Neural cell (in vitro differentiated cells): ENCODE results near the gene PIP5K1B. TPM values are rescaled to one million over a fixed set of nuclear protein-coding genes. Genes with fewer than 3 reads are reported as not detected.

ENCODE experiments used
- H2AFZ ChIP-seq: fragments of 200-600, 300-800 bp; sonication (generic), shearing (Covaris generic); 2 replicates; pipeline ENCODE4 v1.6.0; 2014; ENCODE audit warnings: low read depth, mild to moderate bottlenecking, antibody characterized with exemption, low read length, moderate library complexity
- H3F3A ChIP-seq: fragments of 200-600 bp; shearing (Covaris generic); 2 replicates; pipeline ENCODE4 v1.6.1; 2016; ENCODE audit warnings: mild to moderate bottlenecking, moderate library complexity, mixed read lengths, antibody characterized with exemption, low read length; ENCODE audit not compliant: insufficient read depth, poor library complexity, severe bottlenecking
- H3K27ac ChIP-seq: fragments of 200-600, 300-800 bp; sonication (generic), shearing (Covaris generic); 2 replicates; pipeline ENCODE4 v1.5.1; 2014; ENCODE audit warnings: mild to moderate bottlenecking, low read length, moderate library complexity
- H3K27me3 ChIP-seq: fragments of 300-800, 200-600 bp; sonication (generic), shearing (Covaris generic); 2 replicates; pipeline ENCODE4 v1.6.0; 2014; ENCODE audit warnings: mild to moderate bottlenecking, low read depth, low read length, moderate library complexity; ENCODE audit not compliant: insufficient read depth
- H3K36me3 ChIP-seq: fragments of 300-800, 200-600 bp; sonication (generic), shearing (Covaris generic); 2 replicates; pipeline ENCODE4 v1.5.1; 2014; ENCODE audit warnings: mild to moderate bottlenecking, antibody characterized with exemption, low read length, moderate library complexity; ENCODE audit not compliant: insufficient read depth
- H3K4me2 ChIP-seq: fragments of 300-800, 200-600 bp; sonication (generic), shearing (Covaris generic); 2 replicates; pipeline ENCODE4 v1.6.0; 2014; ENCODE audit warnings: mild to moderate bottlenecking, low read length
- H3K4me3 ChIP-seq: fragments of 300-800, 200-600 bp; sonication (generic), shearing (Covaris generic); 2 replicates; pipeline ENCODE4 v1.5.1; 2014; ENCODE audit warnings: mild to moderate bottlenecking, low read length, moderate library complexity
- H3K79me2 ChIP-seq: fragments of 200-600 bp; shearing (Covaris generic); replicated peaks from 2 replicates; pipeline ENCODE4 v1.6.0; 2014; ENCODE audit warnings: mild to moderate bottlenecking, low read length, moderate library complexity; ENCODE audit not compliant: insufficient read depth
- H3K9ac ChIP-seq: fragments of 300-800, 200-600 bp; sonication (generic), shearing (Covaris generic); 2 replicates; pipeline ENCODE4 v1.6.1; 2016; ENCODE audit warnings: mild to moderate bottlenecking, low read length, mixed read lengths
- H3K9me2 ChIP-seq: fragments of 200-600 bp; shearing (Covaris generic); 2 replicates; pipeline ENCODE4 v1.6.1; 2016; ENCODE audit warnings: mild to moderate bottlenecking, low read length, mixed read lengths; ENCODE audit not compliant: insufficient read depth
- H3K9me3 ChIP-seq: fragments of 200-600, 300-800 bp; sonication (generic), shearing (Covaris generic); 2 replicates; pipeline ENCODE4 v1.6.1; 2016; ENCODE audit warnings: mild to moderate bottlenecking, mixed run types, low read length, moderate library complexity, mixed read lengths
- H4K20me1 ChIP-seq: fragments of 200-600 bp; shearing (Covaris generic); 2 replicates; pipeline ENCODE4 v1.6.1; 2016; ENCODE audit warnings: mild to moderate bottlenecking, mixed run types; ENCODE audit not compliant: insufficient read depth
- CTCF ChIP-seq: fragments of 450-650 bp; IDR thresholded peaks from 2 replicates; pipeline ENCODE4 v1.5.1; 2014; ENCODE audit warnings: antibody characterized with exemption, mild to moderate bottlenecking, moderate library complexity; ENCODE audit not compliant: poor library complexity, severe bottlenecking
- EP300 ChIP-seq: fragments of 450-650 bp; conservative IDR thresholded peaks from 2 replicates; pipeline ENCODE4 v1.6.1; 2014; ENCODE audit warnings: antibody characterized with exemption, mild to moderate bottlenecking, moderate library complexity; ENCODE audit not compliant: poor library complexity, severe bottlenecking
- EZH2 ChIP-seq: fragments of 200-600, 300-800 bp; shearing (Covaris generic), sonication (generic); IDR thresholded peaks from 2 replicates; pipeline ENCODE4 v1.6.1; 2014; ENCODE audit warnings: antibody characterized with exemption, low read length, borderline replicate concordance, mild to moderate bottlenecking; ENCODE audit not compliant: insufficient read depth, poor library complexity, severe bottlenecking
- MXI1 ChIP-seq: fragments of 450-650 bp; conservative IDR thresholded peaks from 2 replicates; pipeline ENCODE4 v1.6.1; 2014; ENCODE audit warnings: antibody characterized with exemption, mild to moderate bottlenecking; ENCODE audit not compliant: poor library complexity, severe bottlenecking
- POLR2AphosphoS5 ChIP-seq: IDR thresholded peaks from 2 replicates; pipeline ENCODE4 v1.6.1; 2012
- RAD21 ChIP-seq: fragments of 450-650 bp; conservative IDR thresholded peaks from 2 replicates; pipeline ENCODE4 v1.6.1; 2014; ENCODE audit warnings: antibody characterized with exemption, mild to moderate bottlenecking, moderate library complexity
- REST ChIP-seq: IDR thresholded peaks from 2 replicates; pipeline ENCODE4 v1.6.1; 2012; ENCODE audit warnings: borderline replicate concordance
- SMC3 ChIP-seq: fragments of 450-650 bp; conservative IDR thresholded peaks from 2 replicates; pipeline ENCODE4 v1.6.1; 2014; ENCODE audit warnings: antibody characterized with exemption, mild to moderate bottlenecking, moderate library complexity; ENCODE audit not compliant: poor library complexity
- TAF1 ChIP-seq: IDR thresholded peaks from 2 replicates; pipeline ENCODE4 v1.6.1; 2012; ENCODE audit warnings: low read depth
- polyA plus RNA-seq: library from polyadenylated mRNA; depleted of rRNA; stranded (reverse); fragments of >200 nt; gene quantifications from 2 replicates; pipeline ENCODE4 v1.2.3, GENCODE V29; 2014

The PIP5K1B gene
- polyA plus RNA-seq, 1 donor from 2014 or later = 1.5 TPM

DNA sequence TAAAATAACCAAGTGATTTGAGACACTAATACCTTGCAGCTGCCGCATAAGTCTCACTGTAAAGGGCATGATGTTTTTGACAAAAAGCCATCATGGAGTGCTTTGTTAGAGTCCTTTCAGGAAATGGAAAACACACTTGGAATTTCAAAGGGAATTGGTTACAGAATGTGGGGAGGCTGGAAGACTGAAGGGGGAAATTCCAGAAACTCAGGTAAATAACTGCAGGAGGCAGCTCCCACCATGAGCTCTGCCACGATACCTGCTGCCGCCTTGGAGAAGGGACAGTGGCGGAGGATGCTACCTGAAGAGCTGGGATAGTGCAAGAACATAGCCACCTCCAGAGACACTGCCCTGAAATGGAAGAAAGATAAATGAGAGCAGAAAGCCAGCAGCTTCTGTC, 242.0 kb downstream of the PIP5K1B start:
- Histone ChIP-seq H3K27me3 (no peaks in the 10 kb centered on the region), H3K4me3 (no peak overlapping the region), H3F3A (no peaks in the 10 kb centered on the region), H3K9ac (no peak overlapping the region), H3K9me2 (no peaks in the 10 kb centered on the region), H3K79me2 (no peaks in the 10 kb centered on the region), H3K9me3 (no peaks in the 10 kb centered on the region), H3K27ac (no peak overlapping the region), H4K20me1 (no peaks in the 10 kb centered on the region), H2AFZ (no peak overlapping the region), H3K4me2 (no peak overlapping the region), H3K36me3 (no peaks in the 10 kb centered on the region)
- no peak for TF ChIP-seq TAF1
- TF ChIP-seq EZH2 = no peak
- no peak for TF ChIP-seq CTCF
- no peak for TF ChIP-seq MXI1
- no peak for TF ChIP-seq EP300

- TF ChIP-seq TAF1 = no peak
- TF ChIP-seq MXI1 = no peak
- no peak for TF ChIP-seq REST
- no peak for TF ChIP-seq CTCF
- TF ChIP-seq POLR2AphosphoS5 = no peak
- TF ChIP-seq SMC3 = no peak
- TF ChIP-seq EP300 = no peak
- TF ChIP-seq EZH2 = no peak
- no peak for TF ChIP-seq RAD21
- no peak overlapping the region for H3K4me3 ChIP-seq
- no peaks in the 10 kb centered on the region for H4K20me1 ChIP-seq
- no peaks in the 10 kb centered on the region for H3F3A ChIP-seq
- no peaks in the 10 kb centered on the region for H3K9me3 ChIP-seq
- no peak overlapping the region for H3K9ac ChIP-seq
- H3K27me3 ChIP-seq = no peaks in the 10 kb centered on the region
- H3K9me2 ChIP-seq = no peaks in the 10 kb centered on the region
- no peak overlapping the region for H2AFZ ChIP-seq
- H3K79me2 ChIP-seq = no peaks in the 10 kb centered on the region
- H3K27ac ChIP-seq = no peak overlapping the region
- no peaks in the 10 kb centered on the region for H3K36me3 ChIP-seq
- H3K4me2 ChIP-seq = no peak overlapping the region
Observed at GRCh38 chr9:68947842-68948569, 243.0 kb downstream of the PIP5K1B start.
